Prostate gland (tissue), 2 donors: ENCODE results near the gene PHKA1.
"Not testable (repeated sequence)": the region's sequence is repeated elsewhere in the genome, so short reads cannot be mapped to it uniquely, and the experiment has no call there.

Source experiments
- CTCF ChIP-seq, 4 experiments: fragments of 200-600 bp in 2 of 4; fragments of 450-650 bp in 2 of 4; sonication (generic) in 2 of 4; IDR thresholded peaks; 1 replicate in 3 of 4; 2 replicates in 1 of 4; pipeline ENCODE4 v1.5.1; 2016 to 2019; ENCODE audit warnings: antibody characterized with exemption in 4 of 4, mild to moderate bottlenecking in 2 of 4, moderate library complexity in 2 of 4
- POLR2A ChIP-seq: fragments of 450-650 bp; IDR thresholded peaks from one replicate; pipeline ENCODE4 v1.6.1; 2016; ENCODE audit warnings: antibody characterized with exemption, mild to moderate bottlenecking
- POLR2AphosphoS5 ChIP-seq: sonication (generic); formaldehyde crosslinking; IDR thresholded peaks from one replicate; pipeline ENCODE4 v1.6.1; 2017; ENCODE audit warnings: antibody characterized with exemption

GRCh38 chrX:72745546-72745945 lies 31.4 kb upstream of the PHKA1 start:
- not testable (repeated sequence) for TF ChIP-seq CTCF (IDR thresholded peaks at IDR 0.05); POLR2A; POLR2AphosphoS5
